Heart left ventricle (tissue), 13 donors: ENCODE measurements around the gene SH2D1B.
"Not testable (repeated sequence)": the region's sequence is repeated elsewhere in the genome, so short reads cannot be mapped to it uniquely, and the experiment has no call there.

Source experiments
- CTCF ChIP-seq, 12 donors: fragments of 200-600 bp; sonication (generic) in 4 of 12; IDR thresholded peaks; one replicate each; pipeline versions ENCODE4 v1.5.0 to v1.8.0; 2018 to 2022; ENCODE audit warnings: antibody characterized with exemption in 12 of 12, mild to moderate bottlenecking in 5 of 12
- POLR2A ChIP-seq, 2 donors: fragments of 450-650 bp; IDR thresholded peaks; one replicate each; pipeline ENCODE4 v1.6.1; 2017; ENCODE audit warnings: antibody characterized with exemption in 2 of 2, mild to moderate bottlenecking in 2 of 2, moderate library complexity in 2 of 2
- donor health status: ischemic (EF 13 %, LVEDD 7.1; RV severe dilation, severe dysfunction).
- donor health status: DM: no; HTN: yes; CAD: no.
- donor health status: DM: no; HTN: no; CAD: no.
- donor health status: ischemic (EF 25% LVEDD 6.9; RV normal size, moderate dysfunction).
- donor health status: ischemic (EF 25% LVEDD 5.7; RV mildly dilated, moderate dysfunction).
- donor health status: ischemic (EF 35%, LVEDD 5.7; RV mildly dilated, moderate dysfunction).
- donor health status: nonischemic (EF 11% LVEDD 7.7; RV severe dilation, severe dysfunction).
- donor health status: DM: yes; HTN: yes; CAD: no.
- donor health status: PGD.
- donor health status: ischemic (EF 29% LVEDD 5.4; RV normal size, mild dysfunction).
- donor health status: nonischemic (EF 23%, LVEDD 6.1; RV moderate dilation, normal function).

- not testable (repeated sequence) for TF ChIP-seq CTCF, POLR2A (IDR thresholded peaks at IDR 0.05)
These were observed 60.1 kb downstream of the SH2D1B start for GRCh38 chr1:162351874-162352273.
